BJ (cell line): ENCODE data around the gene DKK1. TPM values are rescaled to one million over a fixed set of nuclear protein-coding genes. Genes with fewer than 3 reads are reported as not detected.

Source experiments
- CTCF ChIA-PET: fragments of 350-600 bp; formaldehyde crosslinking; extraction: SDS; loops from one replicate; lab custom pipeline; 2021; ENCODE audit warnings: antibody characterized with exemption, inconsistent platforms; lab: Yijun Ruan, JAX
- POLR2A ChIA-PET: fragments of 300-600 bp; sonication (Branson Sonifier 250); formaldehyde crosslinking; extraction: SDS; loops from one replicate; lab custom pipeline; 2021; ENCODE audit warnings: antibody characterized with exemption; lab: Charles Lee
- DNase-seq: peaks from one replicate; pipeline ENCODE4 v3.0.0-alpha.2; 2011; ENCODE audit warnings: low read depth
- H3K27me3 ChIP-seq: 2 replicates; pipeline ENCODE4 v1.6.0; 2011; ENCODE audit warnings: low read length; ENCODE audit not compliant: control insufficient read depth, insufficient read depth
- H3K36me3 ChIP-seq: 2 replicates; pipeline ENCODE4 v1.5.1; 2011; ENCODE audit warnings: low read length; ENCODE audit not compliant: control insufficient read depth, insufficient read depth
- H3K4me3 ChIP-seq: 2 replicates; pipeline ENCODE4 v1.5.1; 2011; ENCODE audit warnings: low read depth, mild to moderate bottlenecking, control low read depth, low read length
- polyA plus RNA-seq: library from polyadenylated mRNA; depleted of rRNA; stranded (reverse); fragments of >200 nt; gene quantifications from 2 replicates; pipeline ENCODE4 v1.2.3, GENCODE V29; 2011
- TF ChIP-seq, protein P1 (sequence below): IDR thresholded peaks from 2 replicates; pipeline ENCODE4 v1.5.1; 2011; ENCODE audit warnings: low read depth, mild to moderate bottlenecking, control low read depth, inconsistent platforms, low read length, moderate library complexity; ENCODE audit not compliant: insufficient read depth

Gene DKK1
- polyA plus RNA-seq, 1 experiment, result 575 TPM

DNA sequence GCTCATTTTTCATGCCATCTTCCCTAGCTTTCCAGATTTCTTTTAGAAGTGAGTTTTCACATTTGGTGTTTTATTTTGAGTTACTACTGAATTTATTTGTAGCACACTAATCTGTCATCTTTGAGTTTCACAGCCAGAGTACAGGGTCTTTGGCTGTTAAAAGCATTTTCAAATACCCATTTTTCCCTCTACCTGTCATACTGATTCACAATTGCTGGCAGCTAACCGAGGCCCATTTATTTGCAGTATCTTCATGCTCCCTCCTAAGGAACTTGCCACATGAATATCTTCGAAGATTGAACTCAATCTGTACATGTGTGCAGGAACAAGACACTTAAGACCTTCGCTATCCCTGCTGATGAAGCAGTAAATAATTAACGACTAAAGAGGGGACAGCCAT lies 44.8 kb upstream of the DKK1 start:
- ChIA-PET CTCF (interaction anchor here (0.8 kb wide), 1 partner anchor 18 kb away, joined by 3 read pairs; no protein-coding TSS in a partner anchor), POLR2A (no interaction called here)
- Histone ChIP-seq H3K4me3 (no peak overlapping the region), H3K27me3 (no peaks in the 10 kb centered on the region), H3K36me3 (no peaks in the 10 kb centered on the region)
- DNase-seq, result no peak
- TF ChIP-seq, protein P1, sequence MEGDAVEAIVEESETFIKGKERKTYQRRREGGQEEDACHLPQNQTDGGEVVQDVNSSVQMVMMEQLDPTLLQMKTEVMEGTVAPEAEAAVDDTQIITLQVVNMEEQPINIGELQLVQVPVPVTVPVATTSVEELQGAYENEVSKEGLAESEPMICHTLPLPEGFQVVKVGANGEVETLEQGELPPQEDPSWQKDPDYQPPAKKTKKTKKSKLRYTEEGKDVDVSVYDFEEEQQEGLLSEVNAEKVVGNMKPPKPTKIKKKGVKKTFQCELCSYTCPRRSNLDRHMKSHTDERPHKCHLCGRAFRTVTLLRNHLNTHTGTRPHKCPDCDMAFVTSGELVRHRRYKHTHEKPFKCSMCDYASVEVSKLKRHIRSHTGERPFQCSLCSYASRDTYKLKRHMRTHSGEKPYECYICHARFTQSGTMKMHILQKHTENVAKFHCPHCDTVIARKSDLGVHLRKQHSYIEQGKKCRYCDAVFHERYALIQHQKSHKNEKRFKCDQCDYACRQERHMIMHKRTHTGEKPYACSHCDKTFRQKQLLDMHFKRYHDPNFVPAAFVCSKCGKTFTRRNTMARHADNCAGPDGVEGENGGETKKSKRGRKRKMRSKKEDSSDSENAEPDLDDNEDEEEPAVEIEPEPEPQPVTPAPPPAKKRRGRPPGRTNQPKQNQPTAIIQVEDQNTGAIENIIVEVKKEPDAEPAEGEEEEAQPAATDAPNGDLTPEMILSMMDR, result no peak

DNA sequence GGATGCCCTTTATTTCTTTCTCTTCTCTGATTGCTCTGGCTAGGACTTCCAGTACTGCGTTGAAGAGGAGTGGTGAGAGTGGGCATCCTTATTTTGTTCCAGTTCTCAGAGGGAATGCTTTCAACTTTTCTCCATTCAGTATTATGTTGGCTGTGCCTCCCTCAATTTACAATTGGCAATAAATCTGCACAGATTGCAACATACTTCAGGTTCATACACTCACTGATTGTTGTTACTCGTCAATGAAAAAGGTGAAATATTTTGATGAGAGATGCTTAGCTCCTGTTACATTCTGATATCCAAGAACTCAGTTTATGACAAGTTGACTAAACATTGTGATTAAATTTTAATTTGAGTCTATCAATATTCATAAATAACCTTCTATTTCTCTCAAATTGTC lies 37.9 kb upstream of the DKK1 start:
- ChIA-PET POLR2A (no interaction called here), CTCF (no interaction called here)
- no peaks in the 10 kb centered on the region for H3K36me3 ChIP-seq
- TF ChIP-seq, protein P1, result no peak
- DNase-seq, result no peak
- no peaks in the 10 kb centered on the region for H3K27me3 ChIP-seq
- no peak overlapping the region for H3K4me3 ChIP-seq

DNA sequence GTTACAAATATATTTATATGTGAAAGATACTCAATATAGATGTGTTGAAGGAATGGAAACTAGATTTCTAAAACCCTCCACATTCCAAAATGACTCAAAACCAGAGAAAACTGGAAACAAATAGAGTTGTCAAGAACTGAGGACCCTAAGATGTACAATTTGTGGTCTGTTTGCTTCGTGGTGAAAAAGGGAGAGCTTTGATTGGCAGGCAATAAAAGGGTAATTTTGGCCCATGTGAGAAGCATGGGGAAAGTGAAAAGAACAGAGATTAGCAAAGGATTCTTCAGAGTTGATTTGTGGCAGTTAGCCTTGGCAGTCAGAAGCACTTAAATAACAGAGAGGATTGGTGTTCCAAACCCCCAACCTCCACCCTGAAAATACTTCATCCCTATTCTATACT lies 37.1 kb upstream of the DKK1 start:
- no peak for DNase-seq
- H3K36me3 ChIP-seq, result no peaks in the 10 kb centered on the region
- CTCF ChIA-PET, result no interaction called here
- POLR2A ChIA-PET, result no interaction called here
- no peak overlapping the region for H3K4me3 ChIP-seq
- H3K27me3 ChIP-seq, result no peaks in the 10 kb centered on the region
- TF ChIP-seq, protein P1, result no peak

DNA sequence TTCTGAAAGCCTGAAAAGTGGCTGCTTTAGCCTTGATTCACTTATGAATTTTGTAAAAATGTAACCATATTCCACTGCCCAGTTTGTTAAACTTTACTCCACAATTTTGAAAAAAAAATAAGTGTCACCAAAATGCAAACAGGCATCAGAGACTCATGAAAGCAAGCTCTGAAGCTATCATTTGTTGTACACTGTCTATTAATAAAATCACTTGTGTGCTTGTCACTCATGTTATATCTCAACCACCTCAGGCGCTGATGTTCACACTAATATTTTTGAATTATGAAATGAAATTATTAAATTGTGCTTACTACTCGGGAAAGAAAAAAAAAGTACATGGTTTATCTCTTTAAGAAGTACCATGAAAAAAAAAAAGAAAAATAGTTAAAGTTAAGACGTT lies 34.5 kb upstream of the DKK1 start:
- no peak for DNase-seq
- no peaks in the 10 kb centered on the region for H3K27me3 ChIP-seq
- ChIA-PET POLR2A (no interaction called here), CTCF (interaction anchor here (0.7 to 1.4 kb wide), 2 partner anchors 63 to 345 kb away, joined by 4 to 5 read pairs; no protein-coding TSS in a partner anchor)
- no peak overlapping the region for H3K4me3 ChIP-seq
- no peaks in the 10 kb centered on the region for H3K36me3 ChIP-seq
- TF ChIP-seq, protein P1, result no peak

DNA sequence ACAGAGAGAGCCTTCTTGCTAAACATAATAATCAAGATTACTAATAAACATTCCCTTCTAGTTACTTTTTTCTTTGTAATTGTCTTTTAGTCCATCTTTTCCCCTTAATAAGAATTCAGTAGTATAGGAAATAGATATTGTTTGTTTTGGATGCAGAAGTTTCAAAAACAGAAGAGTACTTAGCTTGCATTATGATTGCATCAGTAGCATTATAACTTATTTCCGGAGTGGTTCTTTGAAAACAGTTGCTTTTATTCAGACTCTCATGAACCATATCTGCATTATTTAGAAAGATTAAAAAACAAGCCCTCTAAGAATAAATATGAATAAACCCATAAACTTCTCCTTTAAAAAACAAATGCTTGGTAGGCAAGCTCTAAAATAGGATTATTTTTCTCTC lies 34.0 kb upstream of the DKK1 start:
- H3K4me3 ChIP-seq, result no peak overlapping the region
- ChIA-PET POLR2A (no interaction called here), CTCF (interaction anchor here (0.7 to 1.4 kb wide), 2 partner anchors 64 to 344 kb away, joined by 4 to 5 read pairs; no protein-coding TSS in a partner anchor)
- no peak for DNase-seq
- TF ChIP-seq, protein P1, result no peak
- H3K36me3 ChIP-seq, result no peaks in the 10 kb centered on the region
- no peaks in the 10 kb centered on the region for H3K27me3 ChIP-seq
